GM19351 (cell line): ENCODE results near the gene PAX6.

Source experiments
- ATAC-seq: cut with Tn5 transposase; IDR thresholded peaks from one replicate; pipeline ENCODE4 v1.9.1; 2021; ENCODE audit warnings: mild to moderate bottlenecking, moderate library complexity; ENCODE audit not compliant: unreplicated experiment

Gene PAX6

DNA sequence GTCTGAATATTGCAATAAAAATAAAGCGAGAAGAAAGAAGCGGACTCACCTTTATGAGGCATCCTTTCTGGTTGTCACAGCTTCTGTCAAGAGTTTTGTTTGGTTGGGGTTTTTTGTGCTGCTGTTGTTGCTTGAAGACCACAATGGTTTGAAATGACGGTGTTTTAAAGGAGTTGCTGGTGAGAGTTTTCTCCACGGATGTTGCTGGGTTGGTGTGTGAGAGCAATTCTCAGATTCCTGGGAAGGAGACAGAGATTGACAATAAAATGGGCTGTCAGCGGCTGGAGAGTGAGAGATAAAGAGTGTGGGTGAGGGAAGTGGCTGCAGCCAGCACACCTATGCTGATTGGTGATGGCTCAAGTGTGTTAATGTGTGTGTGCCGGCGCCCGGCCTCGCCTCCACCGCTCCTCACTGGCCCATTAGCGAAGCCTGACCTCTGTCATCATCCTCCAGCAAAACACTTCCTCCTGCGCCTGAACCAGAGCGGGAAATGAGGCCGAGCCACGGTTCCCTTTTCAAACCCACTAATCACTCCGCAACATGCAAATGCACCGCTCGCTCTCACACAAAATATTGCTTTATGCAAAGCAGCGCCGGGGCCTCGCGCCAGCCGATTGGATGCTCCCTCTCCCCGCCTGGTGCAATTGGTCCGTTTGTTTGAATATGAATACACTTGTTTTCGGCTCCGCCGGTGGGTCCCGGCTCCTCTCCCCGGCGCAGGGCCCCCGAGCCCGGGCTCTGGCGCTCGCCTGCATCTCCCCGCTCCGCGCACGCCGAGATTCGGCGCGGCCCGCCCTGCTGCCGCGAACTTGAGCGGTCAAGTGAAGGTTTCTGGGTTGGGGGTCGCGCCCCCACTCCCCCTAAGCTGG lies at the start of gene PAX6:
PAX6 (minus strand) TSS at position 544 of the 869 bp plus-strand sequence. CDS start 4,911 bp downstream, outside the sequence.
- peak; percentile 43 for ATAC-seq

DNA sequence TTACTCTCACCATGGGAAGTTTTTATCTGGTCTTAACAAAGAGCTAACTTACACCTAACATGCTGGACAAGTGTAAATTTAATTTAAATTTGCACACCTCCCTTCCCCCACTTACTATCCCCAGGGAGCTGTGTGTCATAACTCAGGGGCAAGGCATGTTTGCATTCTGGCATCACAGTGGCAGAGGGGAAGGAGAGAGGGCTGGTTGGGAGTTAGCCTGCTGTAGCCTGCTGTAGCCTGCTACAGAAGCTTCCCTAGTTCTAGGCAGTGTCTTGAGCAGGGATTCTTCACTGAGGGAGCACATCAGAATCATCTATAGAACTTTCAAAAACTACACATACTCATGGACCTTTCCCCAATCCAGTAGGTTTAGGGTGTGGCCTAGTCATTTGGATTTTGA lies 49.3 kb upstream of the PAX6 start:
- ATAC-seq, result no peak

DNA sequence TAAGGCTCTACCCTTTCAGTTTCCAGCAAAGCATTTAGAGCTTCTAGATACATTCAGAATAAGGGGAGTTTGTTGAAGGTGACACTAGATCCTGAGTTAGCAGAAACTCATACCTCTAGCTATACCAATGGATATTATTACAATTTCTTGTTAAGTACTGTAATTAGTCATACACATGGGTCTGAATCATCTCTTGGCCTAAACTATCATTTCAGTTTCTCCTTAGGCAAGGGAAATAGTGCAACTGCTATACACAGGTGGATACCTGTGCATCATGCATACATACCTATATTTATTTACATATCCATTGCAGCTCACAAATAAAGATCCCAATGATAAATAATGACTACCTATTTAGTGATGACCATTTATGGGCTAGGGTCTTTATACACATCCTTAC lies 45.1 kb upstream of the PAX6 start:
- no peak for ATAC-seq

DNA sequence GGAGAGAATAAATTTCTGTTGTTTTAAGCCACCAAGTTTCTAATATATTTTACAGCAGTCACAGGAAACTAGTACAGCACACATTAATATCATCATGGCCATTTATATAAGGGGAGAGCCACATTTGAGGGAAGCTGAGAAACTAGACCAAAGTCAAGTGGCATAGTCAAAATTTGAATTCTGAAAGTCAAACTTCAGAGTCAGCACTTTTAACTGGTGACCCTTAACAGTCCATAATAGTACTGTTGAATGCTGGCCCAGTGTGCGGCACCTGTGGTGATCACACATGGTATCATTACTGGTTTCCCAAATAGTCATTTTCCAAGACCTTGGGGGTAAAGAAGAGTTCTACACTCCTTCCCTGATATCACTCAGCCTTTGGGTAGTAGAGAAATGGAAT lies 44.3 kb upstream of the PAX6 start:
- ATAC-seq, result no peak

DNA sequence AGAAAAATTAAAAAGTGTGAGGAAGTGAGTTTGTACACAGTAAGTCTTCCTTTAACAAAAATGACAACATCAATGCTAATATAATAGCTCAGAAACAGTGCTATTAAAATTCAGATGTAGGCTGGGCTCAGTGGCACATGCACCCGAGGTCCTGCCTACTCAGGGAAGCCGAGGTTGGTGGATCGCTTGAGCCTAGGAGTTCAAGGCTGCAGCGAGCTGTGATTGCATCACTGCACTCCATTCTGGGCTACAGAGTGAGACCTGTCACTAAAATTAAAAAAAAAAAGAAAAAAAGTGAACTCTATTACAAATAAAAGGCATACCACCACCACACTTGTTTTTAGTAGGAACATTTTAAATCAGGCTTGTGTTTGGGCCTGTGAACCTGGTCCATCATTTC lies 39.2 kb upstream of the PAX6 start:
- ATAC-seq, result no peak

DNA sequence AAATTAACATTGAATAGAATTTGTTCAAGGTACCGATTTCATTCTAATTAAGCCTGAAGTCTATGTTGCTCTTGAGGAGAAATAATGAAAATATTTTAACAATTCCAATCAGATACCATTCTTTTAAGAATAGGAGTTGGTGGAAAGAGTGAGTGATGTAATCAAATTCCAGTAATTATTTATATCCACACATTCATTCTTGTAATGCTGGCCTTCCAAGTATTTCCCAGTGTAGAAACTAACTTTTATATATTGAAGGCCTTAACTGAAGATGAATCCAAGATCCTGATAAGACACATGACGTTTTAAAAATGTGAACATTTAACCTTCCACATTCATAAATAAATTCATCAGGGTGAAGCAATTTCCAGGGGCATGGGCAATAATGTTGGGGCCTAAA lies 36.6 kb upstream of the PAX6 start:
- ATAC-seq, result no peak

DNA sequence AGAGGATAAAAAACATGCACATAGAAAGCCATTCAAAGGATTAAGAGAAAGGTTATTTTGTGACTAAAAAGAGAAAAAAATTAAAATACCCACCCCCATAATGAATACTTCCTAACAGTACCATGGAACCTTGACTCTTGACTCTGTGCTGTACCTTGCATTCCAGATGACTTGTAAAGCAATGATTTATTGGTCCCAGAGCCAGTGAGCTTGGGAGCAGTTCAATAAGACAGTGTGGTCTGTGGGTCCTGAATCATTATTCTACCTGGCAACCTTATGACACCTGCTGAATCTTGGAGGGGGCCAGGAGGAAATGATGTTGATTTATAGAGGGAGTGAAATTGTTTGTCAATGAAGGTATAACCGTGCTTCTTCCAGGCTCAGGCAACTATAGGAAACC lies 34.2 kb upstream of the PAX6 start:
- no peak for ATAC-seq

DNA sequence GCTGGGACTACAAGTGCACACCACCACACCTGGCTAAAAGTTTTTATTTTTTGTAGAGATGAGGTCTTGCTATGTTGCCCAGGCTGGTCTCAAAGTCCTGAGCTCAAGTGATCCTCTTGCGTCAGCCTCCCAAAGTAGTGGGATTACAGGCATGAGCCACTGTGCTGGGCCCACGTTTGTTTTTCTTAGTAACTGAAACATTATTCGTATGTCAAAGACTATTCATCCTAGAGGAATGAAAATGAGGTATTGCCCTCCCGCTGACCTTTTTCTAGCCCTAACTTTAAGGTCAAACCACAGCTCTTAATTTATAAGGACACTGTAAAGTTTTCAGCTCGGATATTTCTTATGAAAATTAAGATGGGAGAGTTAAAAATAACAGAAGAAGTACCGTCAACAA lies 33.2 kb upstream of the PAX6 start:
- no peak for ATAC-seq

DNA sequence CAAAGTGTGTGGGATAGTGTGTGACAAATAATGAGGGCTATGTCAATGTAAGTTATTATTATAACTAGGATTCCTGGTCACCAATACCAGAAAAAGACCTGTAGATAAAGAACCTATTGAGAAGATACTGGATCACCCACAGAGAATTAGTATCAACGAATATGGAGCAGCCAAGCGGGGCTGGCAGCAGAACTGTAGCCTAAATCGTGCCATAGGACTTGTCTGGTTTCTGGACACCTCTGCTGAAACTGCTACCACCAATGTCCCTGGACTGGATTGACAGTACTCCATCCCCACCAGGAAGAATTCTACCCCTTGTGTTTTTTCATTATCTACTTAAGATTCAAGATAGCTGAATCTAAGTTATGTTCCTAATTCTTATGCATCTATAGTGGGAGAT lies 30.3 kb upstream of the PAX6 start:
- ATAC-seq, result no peak

DNA sequence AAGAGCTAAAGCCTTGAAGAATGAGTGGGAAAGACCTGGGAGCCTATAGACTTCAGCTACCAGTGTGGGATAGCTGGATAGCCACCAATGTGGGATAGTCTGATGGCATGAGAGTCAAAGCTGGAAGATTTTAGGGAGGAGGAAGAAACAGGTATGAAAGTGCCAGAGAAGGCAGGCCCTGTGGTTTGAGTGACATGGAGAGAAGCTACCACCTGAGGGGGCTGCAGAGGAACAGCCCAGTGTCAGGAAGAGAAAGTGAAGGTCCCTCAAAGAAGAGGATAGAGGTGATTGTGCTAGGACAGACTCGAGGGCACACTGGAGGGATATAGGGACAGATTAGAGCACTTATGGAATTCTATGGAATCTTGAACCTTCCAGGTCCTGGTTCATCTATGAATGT lies 23.1 kb upstream of the PAX6 start:
- ATAC-seq, result no peak

DNA sequence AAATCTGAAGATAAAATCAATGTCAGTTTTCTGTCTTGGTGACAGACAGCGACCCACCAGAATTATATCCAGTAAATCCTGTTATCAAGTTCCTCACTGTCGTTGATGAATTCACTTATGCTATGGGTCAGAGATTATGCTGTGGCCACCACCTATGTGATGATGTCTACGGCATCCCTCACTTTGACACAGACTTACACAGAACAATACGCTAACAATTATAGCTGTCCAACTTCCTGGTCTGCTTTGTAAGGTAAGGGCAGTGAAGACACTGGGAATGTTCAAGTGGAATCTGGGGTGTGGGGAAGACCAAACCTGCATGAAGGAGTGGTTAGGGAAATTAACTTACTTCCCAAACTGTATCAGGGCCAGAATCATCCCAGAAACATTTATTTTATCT lies 19.3 kb upstream of the PAX6 start:
- ATAC-seq, result no peak

DNA sequence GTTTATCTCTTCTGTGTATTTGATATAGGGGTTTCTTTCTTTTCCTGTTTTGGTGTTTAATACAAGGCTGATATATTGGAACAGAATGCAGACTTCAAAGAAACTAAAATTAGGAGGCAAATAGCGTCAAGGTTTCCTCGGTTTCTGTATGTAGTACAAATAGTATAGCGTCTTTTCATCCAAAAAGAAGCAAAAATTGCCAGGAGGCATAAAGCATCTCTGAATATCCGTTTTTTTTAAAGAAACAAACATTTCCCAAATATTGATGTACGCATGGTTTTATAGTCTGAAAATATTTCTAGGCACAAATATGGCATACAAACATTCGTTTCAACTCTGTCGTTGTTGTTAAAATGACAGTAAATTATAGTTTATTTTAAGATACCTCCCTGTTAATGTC lies 17.1 kb upstream of the PAX6 start:
- no peak for ATAC-seq

DNA sequence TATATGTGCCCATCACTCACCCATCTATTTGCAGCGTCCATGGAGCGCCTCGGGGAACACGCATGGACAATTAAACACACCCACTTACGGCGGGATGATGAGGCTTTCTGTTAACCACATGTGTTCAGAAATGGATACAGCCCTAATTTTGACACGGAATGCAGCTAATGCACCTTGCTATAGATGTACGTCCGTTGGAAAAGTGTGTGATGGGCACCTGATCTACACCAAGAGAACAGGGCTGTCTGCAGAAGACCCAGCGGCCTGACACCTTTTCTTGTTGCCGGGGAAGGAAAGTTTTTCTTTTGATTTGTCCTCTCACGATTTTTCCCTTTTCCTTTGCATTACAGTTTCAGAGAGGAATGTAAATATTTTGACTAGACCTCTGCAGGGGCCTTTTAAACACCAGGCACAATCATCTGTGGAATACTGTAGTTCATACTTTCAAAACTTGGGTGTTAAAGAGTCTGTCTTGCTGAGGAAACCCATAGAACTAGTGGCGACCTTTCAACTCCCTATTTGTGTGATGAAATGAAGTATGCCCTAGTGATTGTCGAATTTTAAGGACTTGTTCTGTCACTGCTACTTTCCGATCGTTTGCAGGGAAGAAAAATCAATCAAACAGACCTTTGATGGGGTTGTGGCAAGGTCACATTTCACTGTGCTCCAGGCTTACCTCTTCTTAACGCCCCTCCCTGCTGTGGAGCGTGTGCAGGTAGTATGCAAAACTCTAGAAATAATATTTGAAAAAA lies 16.5 kb upstream of the PAX6 start:
- ATAC-seq, result no peak

DNA sequence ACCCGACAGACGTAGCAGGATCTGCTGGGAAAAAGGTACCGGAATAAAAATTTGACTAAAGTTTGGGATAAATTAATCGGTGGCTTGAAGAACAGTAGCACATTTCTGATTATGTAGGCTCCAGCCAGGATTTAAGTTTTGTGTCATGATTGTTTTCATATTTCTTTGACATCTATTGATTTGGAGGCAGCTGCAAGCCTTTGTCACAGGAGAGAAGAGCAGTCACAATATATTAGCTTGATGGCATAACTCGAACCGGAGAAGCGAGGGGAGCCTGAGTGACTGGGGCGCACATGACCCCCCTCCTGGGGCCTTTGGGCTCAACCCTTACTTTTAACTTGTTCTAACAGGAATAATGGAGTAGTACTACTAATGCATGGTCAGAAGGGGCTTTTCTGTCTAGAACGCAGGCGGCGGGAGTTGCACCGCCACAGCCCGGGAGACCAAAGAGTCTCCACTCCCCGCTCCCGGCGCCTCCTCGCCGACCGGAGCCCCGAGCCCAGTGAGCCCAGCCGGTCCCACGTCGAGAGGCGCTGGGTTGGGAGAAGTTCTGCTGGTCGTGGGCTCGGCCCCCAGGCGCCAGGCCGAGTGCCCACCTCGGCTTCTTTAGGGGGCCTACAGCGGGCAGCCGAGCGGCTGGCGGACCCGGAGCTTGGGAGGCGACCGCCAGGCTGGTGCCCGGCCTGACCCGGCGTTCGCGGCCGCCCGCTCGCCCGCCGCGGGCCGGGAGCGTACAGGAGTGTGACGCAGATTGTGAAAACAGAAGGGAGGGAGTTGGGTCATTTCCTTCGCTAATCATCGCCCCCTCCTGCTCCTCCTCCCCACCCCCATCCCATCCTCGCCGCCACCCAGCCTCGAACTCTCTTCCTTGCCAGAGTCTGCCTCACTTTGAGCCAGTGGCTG lies 15.7 kb upstream of the PAX6 start:
- no peak for ATAC-seq

DNA sequence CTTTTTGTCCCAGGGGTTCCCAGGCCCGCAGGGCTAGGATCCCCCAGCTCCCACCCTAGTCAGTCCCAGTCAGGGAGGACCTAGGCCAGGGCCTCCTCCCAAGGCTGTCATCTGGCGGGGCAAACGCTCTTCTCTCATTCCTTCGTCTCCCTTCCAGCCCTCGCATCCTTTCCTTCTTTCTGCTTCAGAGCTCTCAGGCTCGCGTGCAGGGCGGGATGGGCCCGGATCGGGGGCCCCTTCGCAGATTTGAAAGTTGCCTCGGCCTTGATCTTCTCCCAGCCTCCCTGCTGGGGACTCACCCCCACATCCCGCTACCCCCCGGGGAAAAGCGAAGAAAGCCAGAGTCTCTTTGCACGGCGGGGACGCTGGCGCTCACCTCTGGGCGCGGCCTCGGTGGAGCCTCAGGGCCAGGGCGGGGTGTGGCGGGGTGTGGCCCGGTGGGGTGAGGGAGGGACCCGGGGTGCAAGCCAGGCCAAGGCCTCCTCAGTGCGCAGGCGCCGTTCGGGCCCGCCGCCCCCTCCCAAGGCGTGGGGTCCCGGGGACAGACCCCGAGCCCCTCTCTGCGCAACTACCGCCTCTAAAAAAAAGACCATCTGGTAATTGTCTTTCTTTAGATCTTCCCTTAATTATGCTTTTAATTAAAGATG lies 14.8 kb upstream of the PAX6 start:
- ATAC-seq, result no peak

DNA sequence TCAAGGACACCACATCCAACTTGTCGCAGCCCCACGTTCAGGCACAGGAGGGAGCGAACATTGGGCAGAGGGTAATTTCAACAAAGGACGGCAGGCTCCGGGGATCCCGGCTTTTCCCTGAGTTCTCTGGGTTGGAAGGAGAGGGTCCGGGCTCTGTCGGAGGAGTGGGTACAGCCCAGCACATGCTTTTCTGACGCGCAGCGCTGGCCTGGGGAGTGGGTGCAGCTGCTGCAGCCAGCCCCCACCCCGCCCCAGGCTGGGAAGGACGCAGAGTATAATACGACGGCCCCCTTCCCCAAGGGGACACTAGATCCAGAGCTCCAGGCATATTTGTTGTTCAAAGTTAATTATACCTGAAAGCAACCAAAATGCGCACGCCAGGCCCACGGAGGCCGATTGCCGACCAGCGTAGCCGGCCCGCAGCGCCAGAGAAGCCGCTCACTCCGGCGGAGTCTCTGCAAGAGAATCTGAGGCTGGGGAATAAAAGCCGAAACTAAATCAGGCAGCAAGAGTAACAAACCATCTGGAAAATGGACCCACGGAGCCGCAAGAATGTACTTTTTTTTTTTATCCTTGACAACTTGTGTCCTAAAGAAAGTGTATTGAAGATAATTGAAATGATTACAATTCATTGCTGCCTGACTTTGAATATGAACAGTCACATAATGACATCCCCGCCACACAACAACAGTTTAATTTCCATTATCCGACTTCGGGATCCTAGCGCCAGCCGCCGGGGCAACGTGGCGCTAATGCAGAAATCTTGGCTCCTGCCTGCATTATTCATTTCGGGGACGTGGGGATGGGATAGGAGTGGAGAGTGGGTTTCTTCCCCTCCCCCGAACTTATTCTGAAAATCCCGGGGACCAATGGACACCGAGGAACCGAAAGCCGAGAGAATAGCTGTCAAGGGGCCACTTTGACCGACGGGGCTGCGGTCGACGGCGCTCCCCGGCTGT lies 14.0 kb upstream of the PAX6 start:
- no peak for ATAC-seq

DNA sequence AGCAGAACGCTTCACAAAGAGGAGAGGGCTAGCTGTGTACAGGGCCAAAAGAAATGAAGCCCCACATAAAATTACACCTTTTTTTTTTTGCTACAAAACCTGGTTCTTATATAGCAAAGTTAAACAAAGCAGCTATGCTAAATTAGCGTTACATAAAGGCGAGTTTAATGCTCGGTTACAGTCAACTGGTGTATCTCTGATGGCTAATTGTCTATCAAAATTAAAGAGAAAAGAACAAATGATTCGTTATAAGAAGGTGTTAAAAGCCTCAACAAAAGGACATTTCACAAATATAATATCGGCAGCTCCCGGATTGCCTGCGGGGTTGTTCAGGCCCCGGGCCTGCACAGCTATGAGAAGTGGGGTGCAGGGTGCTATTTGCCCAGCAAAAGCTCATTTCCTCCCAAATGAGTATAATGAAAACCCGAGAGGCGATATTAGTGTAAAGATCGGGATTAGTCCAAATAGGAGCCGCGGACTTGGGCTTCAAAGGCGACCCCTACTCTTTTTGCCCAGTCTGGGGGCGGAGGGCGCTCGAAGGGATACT lies 13.3 kb upstream of the PAX6 start:
- no peak for ATAC-seq

DNA sequence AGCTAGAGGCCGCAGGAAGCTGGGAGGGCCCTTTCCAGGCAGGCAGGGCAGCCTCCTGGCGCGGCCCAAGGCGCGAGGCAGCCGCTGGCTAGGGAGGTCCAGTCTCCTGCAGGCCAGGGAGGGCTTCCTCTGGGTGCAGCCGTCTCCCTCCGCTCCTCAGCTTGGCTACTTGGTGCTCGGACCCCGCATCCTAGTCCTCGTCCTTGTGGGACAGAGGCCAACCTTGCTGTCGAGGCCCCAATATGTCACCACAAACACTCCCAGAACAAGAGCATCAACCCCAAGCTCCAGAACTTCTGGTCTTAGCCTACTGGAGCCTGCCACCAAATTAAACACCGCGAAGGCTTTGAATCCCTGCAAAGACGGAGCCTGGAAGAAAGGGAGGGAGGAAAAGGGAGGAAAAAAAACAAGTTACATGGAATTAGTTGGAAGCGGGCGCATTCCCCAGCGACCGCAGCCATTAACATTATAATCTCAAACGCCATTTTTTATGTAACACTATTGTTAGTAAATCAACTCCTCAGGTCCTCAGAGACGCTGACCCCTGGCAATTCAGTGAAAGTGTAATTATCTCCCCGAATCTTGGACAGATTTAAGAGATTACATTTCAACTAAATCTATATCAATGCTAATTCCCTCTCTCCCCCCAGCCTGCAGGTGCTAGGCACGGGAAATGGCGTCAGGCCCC lies 12.7 kb upstream of the PAX6 start:
- ATAC-seq, result no peak
